ENCODE data around the gene C2. TPM values are rescaled to one million over a fixed set of nuclear protein-coding genes. Genes with fewer than 3 reads are reported as not detected.
"Not testable (repeated sequence)": the region's sequence is repeated elsewhere in the genome, so short reads cannot be mapped to it uniquely, and the experiment has no call there.

The C2 gene
- total RNA-seq, 1 experiment from 2014 or later, result 0.96 TPM

DNA sequence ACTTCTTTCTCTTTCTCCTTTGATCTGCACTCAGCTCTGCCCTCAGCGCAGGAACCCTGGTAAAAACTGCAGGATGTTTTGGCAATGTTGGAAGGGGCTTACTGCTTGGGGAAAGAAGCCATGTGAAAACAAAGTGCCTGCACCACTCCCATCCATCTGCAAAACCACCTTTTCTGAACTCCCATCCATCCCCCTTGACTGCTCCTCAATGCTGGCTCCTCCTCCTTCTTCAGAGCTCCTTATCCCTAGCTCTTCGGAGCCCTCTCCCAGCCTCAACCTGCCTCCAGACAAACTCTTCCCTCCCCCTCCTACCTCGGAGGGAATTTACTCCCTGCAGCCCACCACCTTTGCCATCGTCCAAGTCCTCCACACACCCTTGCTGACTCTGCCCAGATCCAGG, 21.4 kb upstream of the C2 start:
- Histone ChIP-seq H3K4me1 (replicated peaks; ENCODE audit: insufficient read depth) (peaks cover 24% of the 10 kb centered on the region; the same call in 1 of the 2 replicates), H3K4me2 (no peak overlapping the region), H4K20me1 (ENCODE audit: insufficient read depth) (no peaks in the 10 kb centered on the region), H3K27me3 (ENCODE audit: insufficient read depth, low read depth) (no peaks in the 10 kb centered on the region), H3K9me2 (ENCODE audit: insufficient read depth) (no peaks in the 10 kb centered on the region), H2AFZ (no peak overlapping the region), H3K79me2 (ENCODE audit: low read depth) (peaks cover 3% of the 10 kb centered on the region; the same call in 1 of the 2 replicates), H3F3A (ENCODE audit: insufficient read depth, low read depth) (peaks cover 32% of the 10 kb centered on the region), H3K36me3 (ENCODE audit: low read depth) (no peaks in the 10 kb centered on the region), H3K9me3 (ENCODE audit: insufficient read depth, low read depth) (no peaks in the 10 kb centered on the region), H3K27ac (no peak overlapping the region), H3K4me3 (no peak overlapping the region)
- no peak for TF ChIP-seq CTCF (conservative IDR thresholded peaks at IDR 0.05)
- no peak for TF ChIP-seq EZH2 (IDR thresholded peaks at IDR 0.05; ENCODE audit: low read depth)
- intact Hi-C loops (cut with micrococcal nuclease; ENCODE audit: unreplicated experiment), result no loop called here
- ChIA-PET CTCF (no interaction called here), POLR2A (ENCODE audit: unreplicated experiment) (no interaction called here)
- DNase-seq, result no peak
- BruUV-seq (replicated peaks), result no TSS peak

DNA sequence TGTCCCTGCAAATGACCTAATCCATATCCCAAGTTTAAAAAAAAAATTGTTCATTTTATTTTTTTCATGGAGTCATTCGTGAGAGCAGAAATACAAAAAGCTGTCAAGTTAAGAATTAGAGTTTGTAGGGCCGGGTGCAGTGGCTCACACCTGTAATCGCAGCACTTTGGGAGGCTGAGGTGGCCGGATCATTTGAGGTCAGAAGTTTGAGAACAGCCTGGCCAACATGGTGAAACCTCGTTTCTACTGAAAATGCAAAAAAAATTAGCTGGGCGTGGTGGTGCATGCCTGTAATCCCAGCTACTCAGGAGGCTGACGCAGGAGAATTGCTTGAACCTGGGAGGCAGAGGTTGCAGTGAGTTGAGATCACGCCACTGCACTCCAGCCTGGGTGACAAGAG, 20.8 kb upstream of the C2 start:
- DNase-seq; H3K27ac ChIP-seq; H3K4me3 ChIP-seq; H3K4me2 ChIP-seq; H3K79me2 ChIP-seq (ENCODE audit: low read depth); H2AFZ ChIP-seq; H3K36me3 ChIP-seq (ENCODE audit: low read depth); H3K9me2 ChIP-seq (ENCODE audit: insufficient read depth); intact Hi-C loops (cut with micrococcal nuclease; ENCODE audit: unreplicated experiment); H3K9me3 ChIP-seq (ENCODE audit: insufficient read depth, low read depth); H4K20me1 ChIP-seq (ENCODE audit: insufficient read depth); H3K27me3 ChIP-seq (ENCODE audit: insufficient read depth, low read depth); BruUV-seq (replicated peaks): not testable (repeated sequence)
- H3K4me1 ChIP-seq (replicated peaks; ENCODE audit: insufficient read depth), result peaks cover 27% of the 10 kb centered on the region; the same call in 1 of the 2 replicates
- peaks cover 31% of the 10 kb centered on the region for H3F3A ChIP-seq (ENCODE audit: insufficient read depth, low read depth)
- ChIA-PET POLR2A (ENCODE audit: unreplicated experiment) (interaction anchor here (0.6 kb wide), 1 partner anchor 133 kb away, joined by 4 read pairs; no protein-coding TSS in a partner anchor), CTCF (interaction anchor here (0.6 kb wide), 1 partner anchor 182 kb away, joined by 7 read pairs; no protein-coding TSS in a partner anchor)

GRCh38 chr6:31907158-31907813, 20.2 kb upstream of the C2 start:
- no peak for DNase-seq
- Histone ChIP-seq H3K79me2 (ENCODE audit: low read depth) (no peaks in the 10 kb centered on the region), H3K27ac (no peak overlapping the region), H2AFZ (no peak overlapping the region), H3K36me3 (ENCODE audit: low read depth) (no peaks in the 10 kb centered on the region), H3K27me3 (ENCODE audit: insufficient read depth, low read depth) (no peaks in the 10 kb centered on the region), H3F3A (ENCODE audit: insufficient read depth, low read depth) (peaks cover 31% of the 10 kb centered on the region), H3K4me3 (no peak overlapping the region), H3K4me1 (replicated peaks; ENCODE audit: insufficient read depth) (peaks cover 28% of the 10 kb centered on the region; the same call in 1 of the 2 replicates), H3K9me2 (ENCODE audit: insufficient read depth) (no peaks in the 10 kb centered on the region), H3K4me2 (no peak overlapping the region), H3K9me3 (ENCODE audit: insufficient read depth, low read depth) (no peaks in the 10 kb centered on the region), H4K20me1 (ENCODE audit: insufficient read depth) (no peaks in the 10 kb centered on the region)
- intact Hi-C loops (cut with micrococcal nuclease; ENCODE audit: unreplicated experiment), result no loop called here
- ChIA-PET POLR2A (ENCODE audit: unreplicated experiment) (interaction anchor here (0.6 to 0.7 kb wide), 3 partner anchors 38 to 132 kb away, joined by 3 to 6 read pairs (median 4); partner anchors contain the start of gene CFB), CTCF (interaction anchor here (0.6 kb wide), 2 partner anchors 63 to 181 kb away, joined by 4 to 7 read pairs; no protein-coding TSS in a partner anchor)
- BruUV-seq (replicated peaks), result no TSS peak
- TF ChIP-seq CTCF (conservative IDR thresholded peaks at IDR 0.05) (no peak), EZH2 (IDR thresholded peaks at IDR 0.05; ENCODE audit: low read depth) (no peak)

DNA sequence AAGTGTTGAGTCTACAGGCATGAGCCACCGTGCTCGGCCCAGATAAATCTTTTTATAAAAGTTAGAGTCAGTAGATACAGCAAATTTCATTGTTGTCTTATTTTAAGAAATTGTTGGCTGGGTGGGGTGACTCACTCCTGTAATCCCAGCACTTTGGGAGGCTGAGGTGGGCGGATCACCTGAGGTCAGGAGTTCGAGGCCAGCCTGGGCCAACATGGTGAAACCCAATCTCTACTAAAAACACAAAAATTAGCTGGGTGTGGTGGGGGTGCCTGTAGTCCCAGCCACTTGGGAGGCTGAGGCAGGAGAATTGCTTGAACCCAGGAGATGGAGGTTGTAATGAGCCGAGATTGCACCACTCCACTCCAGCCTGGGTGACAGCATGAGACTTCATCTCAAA, 19.3 kb upstream of the C2 start:
- H3K27me3 ChIP-seq (ENCODE audit: insufficient read depth, low read depth); H3K36me3 ChIP-seq (ENCODE audit: low read depth); H3K4me3 ChIP-seq; H3K9me2 ChIP-seq (ENCODE audit: insufficient read depth); H3K9me3 ChIP-seq (ENCODE audit: insufficient read depth, low read depth); BruUV-seq (replicated peaks); intact Hi-C loops (cut with micrococcal nuclease; ENCODE audit: unreplicated experiment); H3K79me2 ChIP-seq (ENCODE audit: low read depth); CTCF ChIA-PET; H2AFZ ChIP-seq; H3K4me2 ChIP-seq; H3K27ac ChIP-seq; H4K20me1 ChIP-seq (ENCODE audit: insufficient read depth); POLR2A ChIA-PET (ENCODE audit: unreplicated experiment); DNase-seq: not testable (repeated sequence)
- Histone ChIP-seq H3K4me1 (replicated peaks; ENCODE audit: insufficient read depth) (peaks cover 23% of the 10 kb centered on the region; the same call in 1 of the 2 replicates), H3F3A (ENCODE audit: insufficient read depth, low read depth) (peaks cover 22% of the 10 kb centered on the region)

Data from PC-9 (cell line).